Measurements from ENCODE around the gene KIF21B.

KIF21B gene

GRCh38 chr1:201017828-201018163 lies 5.7 kb downstream of the KIF21B start:
- TF ChIP-seq EZH2 (IDR thresholded peaks at IDR 0.05; ENCODE audit: borderline replicate concordance, low read length) (no peak), CTCF (IDR thresholded peaks at IDR 0.05; ENCODE audit: low read length) (no peak)
- Histone ChIP-seq H3K9me2 (ENCODE audit: low read depth, low read length) (no peaks in the 10 kb centered on the region), H3K36me3 (ENCODE audit: insufficient read depth, low read length) (no peaks in the 10 kb centered on the region), H3K27me3 (ENCODE audit: insufficient read depth, low read length) (no peaks in the 10 kb centered on the region), H3F3A (ENCODE audit: insufficient read depth, low read length) (0 out of 2 replicates have a peak, but pooled peaks cover 6% of the 10 kb centered on the region), H3K79me2 (ENCODE audit: insufficient read depth, low read length) (no peaks in the 10 kb centered on the region), H2AFZ (ENCODE audit: low read length) (no peak overlapping the region), H3K4me3 (ENCODE audit: low read depth, low read length, poor library complexity, severe bottlenecking) (no peak overlapping the region), H3K9me3 (ENCODE audit: low read length) (no peaks in the 10 kb centered on the region), H3K4me2 (ENCODE audit: low read length) (no peak overlapping the region), H3K27ac (ENCODE audit: low read depth, low read length, poor library complexity, severe bottlenecking) (no peak overlapping the region), H3K4me1 (ENCODE audit: insufficient read depth, low read length, severe bottlenecking) (peaks cover 44% of the 10 kb centered on the region), H4K20me1 (ENCODE audit: insufficient read depth, low read length) (no peaks in the 10 kb centered on the region), H3K9ac (ENCODE audit: low read length) (no peak overlapping the region)

- Histone ChIP-seq H3K4me1 (ENCODE audit: insufficient read depth, low read length, severe bottlenecking) (peaks cover 38% of the 10 kb centered on the region), H3K4me3 (ENCODE audit: low read depth, low read length, poor library complexity, severe bottlenecking) (no peak overlapping the region), H2AFZ (ENCODE audit: low read length) (no peak overlapping the region), H4K20me1 (ENCODE audit: insufficient read depth, low read length) (no peaks in the 10 kb centered on the region), H3F3A (ENCODE audit: insufficient read depth, low read length) (0 out of 2 replicates have a peak, but pooled peaks cover 6% of the 10 kb centered on the region), H3K4me2 (ENCODE audit: low read length) (no peak overlapping the region), H3K9me2 (ENCODE audit: low read depth, low read length) (no peaks in the 10 kb centered on the region), H3K9me3 (ENCODE audit: low read length) (no peaks in the 10 kb centered on the region), H3K36me3 (ENCODE audit: insufficient read depth, low read length) (no peaks in the 10 kb centered on the region), H3K27ac (ENCODE audit: low read depth, low read length, poor library complexity, severe bottlenecking) (no peak overlapping the region), H3K27me3 (ENCODE audit: insufficient read depth, low read length) (no peaks in the 10 kb centered on the region), H3K79me2 (ENCODE audit: insufficient read depth, low read length) (no peaks in the 10 kb centered on the region), H3K9ac (ENCODE audit: low read length) (no peak overlapping the region)
- no peak for TF ChIP-seq CTCF (IDR thresholded peaks at IDR 0.05; ENCODE audit: low read length)
- no peak for TF ChIP-seq EZH2 (IDR thresholded peaks at IDR 0.05; ENCODE audit: borderline replicate concordance, low read length)
Measured at GRCh38 chr1:201016943-201017827, 6.3 kb downstream of the KIF21B start.

- Histone ChIP-seq H4K20me1 (ENCODE audit: insufficient read depth, low read length) (no peaks in the 10 kb centered on the region), H2AFZ (ENCODE audit: low read length) (no peak overlapping the region), H3K27ac (ENCODE audit: low read depth, low read length, poor library complexity, severe bottlenecking) (no peak overlapping the region), H3K9me2 (ENCODE audit: low read depth, low read length) (no peaks in the 10 kb centered on the region), H3K4me1 (ENCODE audit: insufficient read depth, low read length, severe bottlenecking) (peaks cover 29% of the 10 kb centered on the region), H3K79me2 (ENCODE audit: insufficient read depth, low read length) (no peaks in the 10 kb centered on the region), H3K27me3 (ENCODE audit: insufficient read depth, low read length) (no peaks in the 10 kb centered on the region), H3F3A (ENCODE audit: insufficient read depth, low read length) (0 out of 2 replicates have a peak, but pooled peaks cover 6% of the 10 kb centered on the region), H3K4me3 (ENCODE audit: low read depth, low read length, poor library complexity, severe bottlenecking) (no peak overlapping the region), H3K4me2 (ENCODE audit: low read length) (no peak overlapping the region), H3K9ac (ENCODE audit: low read length) (no peak overlapping the region), H3K9me3 (ENCODE audit: low read length) (no peaks in the 10 kb centered on the region), H3K36me3 (ENCODE audit: insufficient read depth, low read length) (no peaks in the 10 kb centered on the region)
- TF ChIP-seq EZH2 (IDR thresholded peaks at IDR 0.05; ENCODE audit: borderline replicate concordance, low read length) (no peak), CTCF (IDR thresholded peaks at IDR 0.05; ENCODE audit: low read length) (no peak)
Measured at GRCh38 chr1:201016211-201016651, 7.3 kb downstream of the KIF21B start.

Data from OCI-LY1 (cell line).